GM12878 (cell line): ENCODE data around the gene FOXI3. TPM values are rescaled to one million over a fixed set of nuclear protein-coding genes. Genes with fewer than 3 reads are reported as not detected.

Experiments used
- ATAC-seq: fragments of 200-7000 bp; cut with Tn5 transposase; 3 replicates; pipeline ENCODE4 v1.9.1; 2020; ENCODE audit warnings: mild to moderate bottlenecking, moderate library complexity
- BruUV-seq: library from RNA; stranded (reverse); fragments of 400-500 nt; replicated peaks from 2 replicates; lab custom pipeline; 2021; lab: Mats Ljungman, UMichigan
- CTCF ChIA-PET: fragments of 300-600 bp; sonication (Branson Sonifier 250); formaldehyde crosslinking; extraction: SDS; loops from one replicate; lab custom pipeline; 2021; ENCODE audit warnings: inconsistent platforms; lab: Yijun Ruan, JAX
- POLR2A ChIA-PET: fragments of 350-600 bp; formaldehyde crosslinking; extraction: SDS; loops from one replicate; lab custom pipeline; 2021; ENCODE audit warnings: inconsistent platforms; lab: Charles Lee
- RAD21 ChIA-PET: fragments of 300-600 bp; sonication (Branson Sonifier 250); formaldehyde crosslinking; loops from one replicate; lab custom pipeline; 2023; ENCODE audit warnings: antibody characterized with exemption; ENCODE audit not compliant: unreplicated experiment; lab: Charles Lee
- SMC1A ChIA-PET: fragments of 300-600 bp; sonication (Branson Sonifier 250); formaldehyde crosslinking; loops from one replicate; lab custom pipeline; 2023; ENCODE audit not compliant: unreplicated experiment, uncharacterized antibody; lab: Charles Lee
- DNase-seq: peaks from one replicate; pipeline ENCODE4 v3.0.0-alpha.2; 2011; ENCODE audit warnings: low read depth, low spot score
- FAIRE-seq: peaks from 3 replicates; lab custom pipeline; 2011; peaks lifted over from hg19 to GRCh38; lab: Jason Lieb, UNC
- H2AFZ ChIP-seq: 2 replicates; pipeline ENCODE4 v1.6.0; 2011; ENCODE audit warnings: low read depth, low read length, control low read depth; ENCODE audit not compliant: control insufficient read depth
- H3K27ac ChIP-seq: 2 replicates; pipeline ENCODE4 v1.5.1; 2011; ENCODE audit warnings: control low read depth; ENCODE audit not compliant: control insufficient read depth, insufficient read depth
- H3K27me3 ChIP-seq, 2 experiments: replicated peaks in 1 of 2; 2 replicates each; pipeline versions ENCODE4 v1.6.0 to v1.6.1; 2011; ENCODE audit warnings: low read length in 1 of 2; ENCODE audit not compliant: control insufficient read depth in 2 of 2, insufficient read depth in 2 of 2
- H3K36me3 ChIP-seq, 2 experiments: 2 replicates each; pipeline ENCODE4 v1.5.1; 2011; ENCODE audit warnings: low read length in 1 of 2; ENCODE audit not compliant: control insufficient read depth in 2 of 2, insufficient read depth in 2 of 2
- H3K4me1 ChIP-seq: 2 replicates; pipeline ENCODE4 v1.6.1; 2011; ENCODE audit warnings: mild to moderate bottlenecking, low read length, moderate library complexity, mixed read lengths; ENCODE audit not compliant: control insufficient read depth, insufficient read depth
- H3K4me2 ChIP-seq: 2 replicates; pipeline ENCODE4 v1.6.0; 2011; ENCODE audit warnings: control low read depth; ENCODE audit not compliant: control insufficient read depth, insufficient read depth
- H3K4me3 ChIP-seq: fragments of 200-600 bp; sonication (generic); 2 replicates; pipeline ENCODE4 v1.5.1; 2016
- H3K79me2 ChIP-seq: 2 replicates; pipeline ENCODE4 v1.6.0; 2011; ENCODE audit warnings: low read length; ENCODE audit not compliant: control insufficient read depth, insufficient read depth
- H3K9ac ChIP-seq: 2 replicates; pipeline ENCODE4 v1.8.0; 2011; ENCODE audit warnings: low read length, control low read depth, mixed read lengths; ENCODE audit not compliant: control insufficient read depth, insufficient read depth
- H3K9me3 ChIP-seq: replicated peaks from 3 replicates; pipeline ENCODE4 v1.5.1; 2011; ENCODE audit warnings: mild to moderate bottlenecking, low read length; ENCODE audit not compliant: control insufficient read depth, insufficient read depth
- H4K20me1 ChIP-seq: 2 replicates; pipeline ENCODE4 v1.6.0; 2011; ENCODE audit not compliant: control insufficient read depth, insufficient read depth
- CHD4 ChIP-seq: fragments of 200-600 bp; sonication (generic); IDR thresholded peaks from 2 replicates; pipeline ENCODE4 v1.6.1; 2016; ENCODE audit warnings: mild to moderate bottlenecking
- IKZF1 ChIP-seq: fragments of 450-650 bp; conservative IDR thresholded peaks from 2 replicates; pipeline ENCODE4 v1.6.1; 2017; ENCODE audit warnings: antibody characterized with exemption, mild to moderate bottlenecking
- MYB ChIP-seq: fragments of 150-350 bp; IDR thresholded peaks from 2 replicates; pipeline ENCODE4 v1.6.1; 2014; ENCODE audit warnings: mild to moderate bottlenecking, low read depth, low read length, borderline replicate concordance
- NBN ChIP-seq: fragments of 450-650 bp; IDR thresholded peaks from 2 replicates; pipeline ENCODE4 v1.6.1; 2016
- RFX5 ChIP-seq: IDR thresholded peaks from 2 replicates; pipeline ENCODE4 v1.6.1; 2011; ENCODE audit warnings: low read depth, low read length, improper control_type of control experiment
- STAT3 ChIP-seq: IDR thresholded peaks from 2 replicates; pipeline ENCODE4 v1.6.1; 2011; ENCODE audit warnings: low read depth, low read length, improper control_type of control experiment
- SUZ12 ChIP-seq: fragments of 200-600 bp; sonication (generic); IDR thresholded peaks from one replicate; pipeline ENCODE4 v1.6.1; 2018; ENCODE audit warnings: antibody characterized with exemption, mild to moderate bottlenecking; ENCODE audit not compliant: unreplicated experiment
- TCF7 ChIP-seq: IDR thresholded peaks from 2 replicates; pipeline ENCODE4 v1.6.1; 2014; ENCODE audit warnings: antibody characterized with exemption, borderline replicate concordance
- ZNF217 ChIP-seq: fragments of 450-650 bp; IDR thresholded peaks from 2 replicates; pipeline ENCODE4 v1.6.1; 2017; ENCODE audit warnings: antibody characterized with exemption, mild to moderate bottlenecking
- WGBS: methylation state at CpG from one replicate; pipeline ENCODE4 v1.1.6; 2016; ENCODE audit warnings: low lambda C conversion rate; ENCODE audit not compliant: insufficient replicate concordance, insufficient coverage; ENCODE audit errors: missing lambda C conversion rate; 5-methylcytosine and 5-hydroxymethylcytosine counted together
- in situ Hi-C: fragments of 300-500 bp; cut with MboI; formaldehyde crosslinking; loops from 9 replicates; pipeline ENCODE4 v1.14.3; 2018; ENCODE audit warnings: mixed read lengths
- intact Hi-C: fragments of 100-400 bp; cut with micrococcal nuclease; formaldehyde crosslinking; loops from one replicate; pipeline ENCODE4 v1.14.2; 2022; ENCODE audit not compliant: unreplicated experiment
- polyA plus RNA-seq, 11 experiments: library from polyadenylated mRNA; depleted of rRNA in 4 of 11; unstranded in 6 of 11; stranded (reverse) in 5 of 11; fragments of >200 nt; fragmentation: Nextera tagmentation in 4 of 11; fragmentation: Illumina TruSeq in 1 of 11; extraction: Ambion mirVana in 4 of 11; extraction: Trizol in 1 of 11; gene quantifications; 1 replicate in 1 of 11; 2 replicates in 10 of 11; pipeline versions ENCODE4 v1.2.1 to v1.2.3, GENCODE V29; 2011 to 2016; ENCODE audit warnings: inconsistent platforms in 2 of 11, missing spikeins in 2 of 11, low read depth in 1 of 11
- total RNA-seq, 4 experiments: library from RNA; depleted of rRNA in 3 of 4; stranded (reverse); fragments of >200 nt in 3 of 4; fragmentation: Illumina TruSeq in 1 of 4; extraction: Trizol in 1 of 4; gene quantifications; 2 replicates each; pipeline versions ENCODE4 v1.2.1 to v1.2.3, GENCODE V29; 2013 to 2021
- TF ChIP-seq, protein P1 (sequence below): IDR thresholded peaks from 2 replicates; pipeline ENCODE4 v1.6.1; 2012; ENCODE audit warnings: low read depth, low read length, improper control_type of control experiment
- TF ChIP-seq, protein P2 (sequence below): fragments of 450-650 bp; IDR thresholded peaks from 2 replicates; pipeline ENCODE4 v1.6.1; 2016; ENCODE audit warnings: mild to moderate bottlenecking, moderate library complexity, borderline replicate concordance

The FOXI3 gene
- total and polyA plus RNA-seq, 10 of the 15 experiments (the other 5 are each of a cell fraction or from before 2014, with no cell fraction given) = not detected

DNA sequence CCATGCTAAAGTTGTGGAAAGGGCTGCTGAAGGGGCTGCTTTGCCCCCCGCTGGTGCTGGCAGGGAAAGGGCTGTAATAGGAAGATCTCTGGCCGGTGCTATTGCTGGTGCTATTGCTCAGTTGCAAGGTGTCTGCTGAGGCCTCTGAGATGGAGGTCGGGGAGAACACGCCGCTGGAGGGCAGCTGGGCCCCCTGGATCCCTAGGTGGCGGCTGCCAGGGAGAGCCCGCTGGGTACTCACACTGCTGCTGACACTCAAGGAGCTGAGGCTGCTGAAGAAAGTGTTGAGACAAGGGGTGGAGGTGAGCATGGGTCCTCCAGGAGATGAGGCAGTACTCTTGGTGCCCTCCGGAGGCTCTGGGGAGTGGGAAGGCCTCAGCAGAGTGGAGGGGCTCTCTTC lies 4.2 kb downstream of the FOXI3 start (continued):
- TF ChIP-seq IKZF1 (no peak), RFX5 (no peak), ZNF217 (no peak), CHD4 (no peak)
- TF ChIP-seq, all 136 proteins: peak for 0

DNA sequence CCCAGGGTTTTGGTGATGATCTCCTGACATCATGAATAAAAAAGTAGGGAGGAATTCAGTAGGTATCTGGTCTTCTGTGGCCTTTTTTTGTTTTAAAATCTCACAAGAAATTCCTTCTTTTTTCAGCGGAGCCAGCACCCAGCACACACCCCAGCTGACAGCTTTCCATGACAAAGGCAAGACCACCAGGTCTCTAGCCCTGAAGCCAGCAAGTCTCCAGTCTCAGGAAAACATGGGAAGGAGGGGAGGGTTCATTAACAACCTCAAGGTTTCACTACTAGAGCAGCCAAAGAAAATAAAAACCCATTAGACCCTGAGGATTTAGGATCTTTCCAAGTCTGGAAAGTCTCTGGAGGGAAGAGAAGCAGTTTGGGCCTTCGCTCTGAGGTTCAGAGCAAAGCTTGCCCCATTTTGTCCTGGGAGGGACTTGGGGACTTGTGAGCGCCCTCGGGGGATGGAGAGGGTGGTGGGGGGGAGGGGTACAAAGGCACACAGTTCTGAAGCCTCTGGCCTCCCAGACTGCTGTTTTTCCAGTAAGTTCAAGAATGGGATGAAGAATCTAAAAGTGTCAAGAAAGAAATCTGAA lies 9.0 kb downstream of the FOXI3 start:
- intact Hi-C loops (no loop called here), in situ Hi-C loops (no loop called here)
- 19% methylated on average over 4 of the region's 4 CpGs for WGBS
- no peaks in the 10 kb centered on the region for H3K9me3 ChIP-seq
- no peaks in the 10 kb centered on the region for H3K4me1 ChIP-seq
- ChIA-PET CTCF (interaction anchor here (0.8 kb wide), 1 partner anchor 252 kb away, joined by 3 read pairs; no protein-coding TSS in a partner anchor), POLR2A (no interaction called here), RAD21 (no interaction called here), SMC1A (no interaction called here)
- no peaks in the 10 kb centered on the region for H4K20me1 ChIP-seq
- H3K27me3 ChIP-seq = 0 out of 4 replicates have a peak, but pooled peaks cover 0 to 2% of the 10 kb centered on the region in 2 experiments
- no peaks in the 10 kb centered on the region for H3K79me2 ChIP-seq
- no peak overlapping the region for H3K4me3 ChIP-seq
- no peak overlapping the region for H3K9ac ChIP-seq
- FAIRE-seq (no peak), DNase-seq (no peak), ATAC-seq (no peak)
- no peaks in the 10 kb centered on the region for H3K36me3 ChIP-seq
- H3K4me2 ChIP-seq = no peak overlapping the region
- H3K27ac ChIP-seq = no peak overlapping the region
- TF ChIP-seq STAT3 (no peak), NBN (no peak), TCF7 (no peak), MYB (no peak), SUZ12 (no peak)
- TF ChIP-seq, protein P1, sequence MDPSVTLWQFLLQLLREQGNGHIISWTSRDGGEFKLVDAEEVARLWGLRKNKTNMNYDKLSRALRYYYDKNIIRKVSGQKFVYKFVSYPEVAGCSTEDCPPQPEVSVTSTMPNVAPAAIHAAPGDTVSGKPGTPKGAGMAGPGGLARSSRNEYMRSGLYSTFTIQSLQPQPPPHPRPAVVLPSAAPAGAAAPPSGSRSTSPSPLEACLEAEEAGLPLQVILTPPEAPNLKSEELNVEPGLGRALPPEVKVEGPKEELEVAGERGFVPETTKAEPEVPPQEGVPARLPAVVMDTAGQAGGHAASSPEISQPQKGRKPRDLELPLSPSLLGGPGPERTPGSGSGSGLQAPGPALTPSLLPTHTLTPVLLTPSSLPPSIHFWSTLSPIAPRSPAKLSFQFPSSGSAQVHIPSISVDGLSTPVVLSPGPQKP = no peak
- TF ChIP-seq, protein P2, sequence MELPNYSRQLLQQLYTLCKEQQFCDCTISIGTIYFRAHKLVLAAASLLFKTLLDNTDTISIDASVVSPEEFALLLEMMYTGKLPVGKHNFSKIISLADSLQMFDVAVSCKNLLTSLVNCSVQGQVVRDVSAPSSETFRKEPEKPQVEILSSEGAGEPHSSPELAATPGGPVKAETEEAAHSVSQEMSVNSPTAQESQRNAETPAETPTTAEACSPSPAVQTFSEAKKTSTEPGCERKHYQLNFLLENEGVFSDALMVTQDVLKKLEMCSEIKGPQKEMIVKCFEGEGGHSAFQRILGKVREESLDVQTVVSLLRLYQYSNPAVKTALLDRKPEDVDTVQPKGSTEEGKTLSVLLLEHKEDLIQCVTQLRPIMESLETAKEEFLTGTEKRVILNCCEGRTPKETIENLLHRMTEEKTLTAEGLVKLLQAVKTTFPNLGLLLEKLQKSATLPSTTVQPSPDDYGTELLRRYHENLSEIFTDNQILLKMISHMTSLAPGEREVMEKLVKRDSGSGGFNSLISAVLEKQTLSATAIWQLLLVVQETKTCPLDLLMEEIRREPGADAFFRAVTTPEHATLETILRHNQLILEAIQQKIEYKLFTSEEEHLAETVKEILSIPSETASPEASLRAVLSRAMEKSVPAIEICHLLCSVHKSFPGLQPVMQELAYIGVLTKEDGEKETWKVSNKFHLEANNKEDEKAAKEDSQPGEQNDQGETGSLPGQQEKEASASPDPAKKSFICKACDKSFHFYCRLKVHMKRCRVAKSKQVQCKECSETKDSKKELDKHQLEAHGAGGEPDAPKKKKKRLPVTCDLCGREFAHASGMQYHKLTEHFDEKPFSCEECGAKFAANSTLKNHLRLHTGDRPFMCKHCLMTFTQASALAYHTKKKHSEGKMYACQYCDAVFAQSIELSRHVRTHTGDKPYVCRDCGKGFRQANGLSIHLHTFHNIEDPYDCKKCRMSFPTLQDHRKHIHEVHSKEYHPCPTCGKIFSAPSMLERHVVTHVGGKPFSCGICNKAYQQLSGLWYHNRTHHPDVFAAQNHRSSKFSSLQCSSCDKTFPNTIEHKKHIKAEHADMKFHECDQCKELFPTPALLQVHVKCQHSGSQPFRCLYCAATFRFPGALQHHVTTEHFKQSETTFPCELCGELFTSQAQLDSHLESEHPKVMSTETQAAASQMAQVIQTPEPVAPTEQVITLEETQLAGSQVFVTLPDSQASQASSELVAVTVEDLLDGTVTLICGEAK = no peak
- BruUV-seq = no TSS peak
- no peak overlapping the region for H2AFZ ChIP-seq
